Fibroblast of lung (primary cell): ENCODE measurements around the gene SKP1. TPM values are rescaled to one million over a fixed set of nuclear protein-coding genes. Genes with fewer than 3 reads are reported as not detected.

Experiments
- DNase-seq, 2 donors: peaks; one replicate each; pipeline versions ENCODE4 v3.0.0 to v3.0.0-alpha.2; 2010; ENCODE audit warnings: low read depth in 2 of 2
- H2AFZ ChIP-seq: 2 replicates; pipeline ENCODE4 v1.5.1; 2012; ENCODE audit warnings: low read length, control low read depth, inconsistent platforms
- H3K27ac ChIP-seq: 2 replicates; pipeline ENCODE4 v1.5.1; 2011; ENCODE audit warnings: low read length, control low read depth; ENCODE audit not compliant: insufficient read depth
- H3K27me3 ChIP-seq: 2 replicates; pipeline ENCODE4 v1.5.1; 2011; ENCODE audit warnings: mild to moderate bottlenecking, low read length; ENCODE audit not compliant: control insufficient read depth, insufficient read depth
- H3K36me3 ChIP-seq: 2 replicates; pipeline ENCODE4 v1.5.1; 2011; ENCODE audit warnings: low read length; ENCODE audit not compliant: control insufficient read depth, insufficient read depth
- H3K4me1 ChIP-seq: 2 replicates; pipeline ENCODE4 v1.5.1; 2011; ENCODE audit warnings: low read length; ENCODE audit not compliant: control insufficient read depth, insufficient read depth; ENCODE audit errors: extremely low read depth
- H3K4me2 ChIP-seq: 2 replicates; pipeline ENCODE4 v1.5.1; 2011; ENCODE audit warnings: low read length, control low read depth; ENCODE audit not compliant: insufficient read depth; ENCODE audit errors: extremely low read depth
- H3K4me3 ChIP-seq, 4 experiments: fragments of 200-600 bp in 1 of 4; sonication (generic) in 1 of 4; replicated peaks in 1 of 4; 2 replicates each; pipeline ENCODE4 v1.5.1; 2011 to 2016; ENCODE audit warnings: low read length in 4 of 4, low read depth in 3 of 4, mild to moderate bottlenecking in 3 of 4, control low read depth in 2 of 4, inconsistent platforms in 1 of 4, mixed read lengths in 1 of 4; ENCODE audit not compliant: insufficient read depth in 1 of 4; ENCODE audit errors: control extremely low read depth in 1 of 4
- H3K79me2 ChIP-seq: 2 replicates; pipeline ENCODE4 v1.5.1; 2012; ENCODE audit warnings: mild to moderate bottlenecking, low read length, inconsistent platforms; ENCODE audit not compliant: control insufficient read depth, insufficient read depth
- H3K9ac ChIP-seq: 2 replicates; pipeline ENCODE4 v1.5.1; 2011; ENCODE audit warnings: mild to moderate bottlenecking, low read length, control low read depth; ENCODE audit not compliant: insufficient read depth
- H3K9me3 ChIP-seq: 2 replicates; pipeline ENCODE4 v1.5.1; 2012; ENCODE audit warnings: low read depth, low read length; ENCODE audit not compliant: control insufficient read depth, insufficient read depth
- H4K20me1 ChIP-seq: 2 replicates; pipeline ENCODE4 v1.5.1; 2011; ENCODE audit warnings: low read length; ENCODE audit not compliant: control insufficient read depth, insufficient read depth; ENCODE audit errors: extremely low read depth
- CTCF ChIP-seq, 2 donors: IDR thresholded peaks in 1 of 2; conservative IDR thresholded peaks in 1 of 2; 1 replicate in 1 of 2; 2 replicates in 1 of 2; pipeline ENCODE4 v1.5.1; 2011 to 2012; ENCODE audit warnings: low read length in 2 of 2, control low read depth in 1 of 2, inconsistent platforms in 1 of 2, low read depth in 1 of 2, mild to moderate bottlenecking in 1 of 2
- EZH2 ChIP-seq: IDR thresholded peaks from 2 replicates; pipeline ENCODE4 v1.5.1; 2012; ENCODE audit warnings: low read length, control low read depth, mild to moderate bottlenecking; ENCODE audit errors: missing control alignments
- polyA plus RNA-seq, 2 donors: library from polyadenylated mRNA; depleted of rRNA in 1 of 2; stranded (reverse) in 1 of 2; unstranded in 1 of 2; fragments of >200 nt; gene quantifications; 2 replicates each; pipeline ENCODE4 v1.2.1, GENCODE V29; 2011 to 2012; ENCODE audit warnings: missing spikeins in 1 of 2
- total RNA-seq: library from RNA; depleted of rRNA; stranded (reverse); fragments of >200 nt; gene quantifications from 2 replicates; pipeline ENCODE4 v1.2.1, GENCODE V29; 2014

SKP1 gene
- total and polyA plus RNA-seq, 2 donors (not counting 1 experiment from before 2014, with no cell fraction given): 259 to 985 TPM

DNA sequence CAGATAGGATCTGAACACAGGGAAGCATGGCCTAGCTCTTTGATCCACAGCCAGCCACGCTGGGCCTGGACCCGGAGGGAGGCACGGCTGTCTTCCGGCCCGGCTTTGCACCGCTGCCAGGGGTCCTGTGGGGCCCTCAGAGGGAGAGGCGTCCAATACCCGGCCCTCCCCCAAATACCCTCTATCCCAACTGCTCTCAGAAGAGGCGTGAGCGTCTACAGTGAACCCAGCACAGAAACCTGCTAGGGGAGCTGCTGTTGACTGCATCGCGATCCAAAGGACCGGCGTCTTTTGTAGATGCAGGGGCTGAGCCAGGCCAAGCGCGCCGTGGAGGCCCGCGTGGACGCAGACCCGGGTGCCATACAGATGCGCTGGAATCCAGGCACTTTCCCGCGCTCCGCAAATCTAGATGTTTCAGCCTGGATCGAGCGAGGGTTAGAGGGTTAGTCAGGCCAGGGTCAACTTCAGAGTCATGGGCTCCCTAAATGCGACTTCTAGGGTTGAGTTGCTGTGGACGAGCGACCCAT, 63.3 kb downstream of the SKP1 start:
- no peaks in the 10 kb centered on the region for H3K27me3 ChIP-seq
- DNase-seq: no peak
- H3K9me3 ChIP-seq: no peaks in the 10 kb centered on the region
- H3K27ac ChIP-seq: no peak overlapping the region
- H4K20me1 ChIP-seq: no peaks in the 10 kb centered on the region
- no peak overlapping the region for H3K4me2 ChIP-seq
- TF ChIP-seq CTCF (conservative IDR thresholded peaks at IDR 0.05 in 1 of 2, IDR thresholded peaks at IDR 0.05 in 1 of 2; ENCODE audit: low read depth in 1 of 2, low read length in 2 of 2) (no peak), EZH2 (no peak)
- peaks cover 4% of the 10 kb centered on the region for H3K4me1 ChIP-seq
- peak overlapping the region in 1 of 4 experiments; percentile 62 for H3K4me3 ChIP-seq
- H3K36me3 ChIP-seq: no peaks in the 10 kb centered on the region
- no peak overlapping the region for H3K9ac ChIP-seq
- no peak overlapping the region for H2AFZ ChIP-seq
- H3K79me2 ChIP-seq: no peaks in the 10 kb centered on the region

DNA sequence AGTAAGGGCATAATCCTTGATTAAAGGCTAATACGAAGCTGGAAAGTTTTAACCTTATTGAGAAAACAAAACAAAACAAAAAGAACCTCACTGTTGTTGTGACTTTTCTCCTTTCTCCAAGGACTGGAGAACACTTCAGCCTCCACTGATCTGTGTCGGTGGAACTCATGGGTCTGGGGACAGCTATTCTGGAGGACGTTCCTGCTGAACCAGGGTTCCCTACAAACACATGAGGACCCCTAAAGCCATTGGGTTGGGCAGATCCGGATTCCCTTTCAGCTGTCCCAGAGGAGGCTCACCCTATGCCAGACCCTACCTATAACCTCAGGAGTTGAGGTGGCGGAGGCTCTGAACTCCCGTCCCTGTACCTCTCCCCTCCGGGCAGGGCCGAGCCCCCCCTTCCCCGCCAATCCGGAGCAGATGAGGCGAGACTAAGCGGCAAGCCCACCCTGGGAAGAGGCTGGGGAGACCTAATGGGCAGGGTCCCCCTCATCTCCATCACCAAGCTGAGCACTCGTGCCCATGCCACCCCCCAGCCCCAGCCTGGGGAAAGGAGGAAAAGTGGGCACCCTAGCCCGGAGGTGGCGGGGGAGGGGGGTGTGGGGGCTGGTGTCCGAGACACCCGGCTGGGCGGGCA, 63.9 kb downstream of the SKP1 start:
- Histone ChIP-seq H2AFZ (no peak overlapping the region), H3K9ac (no peak overlapping the region), H3K9me3 (no peaks in the 10 kb centered on the region), H3K4me3 (no peak overlapping the region), H3K4me2 (no peak overlapping the region), H3K79me2 (no peaks in the 10 kb centered on the region), H4K20me1 (no peaks in the 10 kb centered on the region), H3K27me3 (no peaks in the 10 kb centered on the region), H3K27ac (no peak overlapping the region), H3K36me3 (no peaks in the 10 kb centered on the region), H3K4me1 (peaks cover 4% of the 10 kb centered on the region)
- DNase-seq: no peak
- TF ChIP-seq EZH2 (no peak), CTCF (conservative IDR thresholded peaks at IDR 0.05 in 1 of 2, IDR thresholded peaks at IDR 0.05 in 1 of 2; ENCODE audit: low read depth in 1 of 2, low read length in 2 of 2) (no peak)

DNA sequence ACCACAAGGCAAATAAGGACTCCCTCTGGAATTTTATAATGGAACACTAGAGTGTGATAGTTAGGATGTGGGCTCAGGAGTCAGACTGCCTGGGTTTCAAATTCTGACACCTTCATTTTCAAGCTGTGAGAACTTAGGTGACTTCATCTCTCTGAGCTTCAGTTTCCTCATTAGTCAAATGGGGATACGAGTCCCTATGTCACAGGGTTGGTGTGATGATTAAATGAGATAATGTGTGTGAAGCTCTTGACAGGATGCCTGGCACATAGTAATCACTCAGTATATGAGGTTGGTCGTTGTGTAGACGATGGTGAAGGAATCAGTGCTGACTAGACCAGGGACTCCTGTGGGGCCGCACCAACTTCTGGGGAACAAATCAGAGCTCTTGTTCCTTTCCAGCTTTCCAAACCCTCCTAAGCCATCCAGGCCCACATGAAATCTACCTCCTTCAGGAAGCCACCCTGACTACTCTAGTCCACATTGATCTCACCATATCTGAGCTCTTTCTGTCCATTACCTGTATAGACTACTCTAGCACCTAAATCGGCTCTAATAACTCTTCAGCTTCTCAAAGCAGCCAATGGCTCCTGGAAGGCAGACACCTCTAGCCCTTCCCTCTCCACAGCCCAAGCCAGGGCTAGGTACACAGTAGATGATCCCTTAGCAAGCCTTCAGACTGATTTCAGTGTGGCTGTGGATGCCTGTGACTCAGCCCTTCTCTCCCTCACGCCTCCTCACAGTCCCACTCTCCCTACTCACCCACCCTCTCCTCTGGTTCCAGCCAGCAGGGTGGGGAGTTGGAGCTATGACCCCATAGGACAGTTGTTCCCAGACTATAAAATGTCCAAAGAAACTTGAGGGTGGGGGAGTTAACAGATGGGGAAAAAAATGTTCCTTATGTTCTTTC, 64.8 kb downstream of the SKP1 start:
- Histone ChIP-seq H2AFZ (no peak overlapping the region), H3K9me3 (no peaks in the 10 kb centered on the region), H3K4me3 (no peak overlapping the region), H3K4me1 (peaks cover 4% of the 10 kb centered on the region), H3K4me2 (no peak overlapping the region), H4K20me1 (no peaks in the 10 kb centered on the region), H3K27ac (no peak overlapping the region), H3K79me2 (no peaks in the 10 kb centered on the region), H3K36me3 (no peaks in the 10 kb centered on the region), H3K27me3 (no peaks in the 10 kb centered on the region), H3K9ac (no peak overlapping the region)
- TF ChIP-seq EZH2 (no peak), CTCF (conservative IDR thresholded peaks at IDR 0.05 in 1 of 2, IDR thresholded peaks at IDR 0.05 in 1 of 2; ENCODE audit: low read depth in 1 of 2, low read length in 2 of 2) (no peak)
- peak in 1 of 2 donors; percentile 68 for DNase-seq
